Measurements from ENCODE around the gene ASTN2. TPM values are rescaled to one million over a fixed set of nuclear protein-coding genes. Genes with fewer than 3 reads are reported as not detected.

The ASTN2 gene
- total RNA-seq, 1 donor from 2014 or later = 10.0 TPM

DNA sequence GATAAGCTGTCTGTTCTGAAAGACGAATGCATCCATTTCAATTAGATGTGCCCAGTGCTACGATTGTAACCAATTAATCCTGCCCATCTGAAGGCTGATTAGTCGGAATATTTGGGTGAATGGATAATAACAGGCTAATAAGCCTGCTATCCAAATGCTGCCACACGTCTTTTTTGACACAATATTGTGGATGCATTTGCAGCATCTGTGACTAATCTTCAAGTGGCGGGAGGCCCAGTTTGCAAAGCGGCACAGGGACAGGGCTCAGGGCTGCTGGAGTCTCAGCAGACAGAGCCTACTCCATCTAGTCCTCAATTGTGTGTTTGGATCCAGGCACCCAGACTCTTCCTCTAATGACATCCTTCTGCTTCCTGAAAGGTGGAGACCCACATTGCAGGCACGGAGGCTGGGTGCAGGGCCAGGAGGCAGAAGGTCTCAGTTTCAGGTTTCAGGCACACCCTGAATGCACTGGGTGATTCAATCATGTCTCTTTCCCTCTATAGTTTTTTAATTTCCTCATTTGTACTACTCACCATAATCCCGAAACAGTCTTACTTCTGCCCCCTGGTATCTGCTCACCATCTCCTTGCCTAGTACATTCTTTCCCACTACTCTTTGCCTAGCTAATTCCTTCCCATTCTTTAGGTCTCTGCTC is 169.6 kb downstream of the ASTN2 start:
- Mint-ChIP-seq H3K4me1 (ENCODE audit: unreplicated experiment) (no peaks in the 10 kb centered on the region), H3K27ac (ENCODE audit: unreplicated experiment) (no peak overlapping the region), H3K9me3 (ENCODE audit: unreplicated experiment) (no peaks in the 10 kb centered on the region), H3K4me3 (ENCODE audit: unreplicated experiment) (no peak overlapping the region), H3K36me3 (ENCODE audit: low read depth, unreplicated experiment) (no peaks in the 10 kb centered on the region), H3K27me3 (ENCODE audit: unreplicated experiment) (no peaks in the 10 kb centered on the region)
- DNase-seq (ENCODE audit: low spot score) = no peak
- TF ChIP-seq, protein P1, sequence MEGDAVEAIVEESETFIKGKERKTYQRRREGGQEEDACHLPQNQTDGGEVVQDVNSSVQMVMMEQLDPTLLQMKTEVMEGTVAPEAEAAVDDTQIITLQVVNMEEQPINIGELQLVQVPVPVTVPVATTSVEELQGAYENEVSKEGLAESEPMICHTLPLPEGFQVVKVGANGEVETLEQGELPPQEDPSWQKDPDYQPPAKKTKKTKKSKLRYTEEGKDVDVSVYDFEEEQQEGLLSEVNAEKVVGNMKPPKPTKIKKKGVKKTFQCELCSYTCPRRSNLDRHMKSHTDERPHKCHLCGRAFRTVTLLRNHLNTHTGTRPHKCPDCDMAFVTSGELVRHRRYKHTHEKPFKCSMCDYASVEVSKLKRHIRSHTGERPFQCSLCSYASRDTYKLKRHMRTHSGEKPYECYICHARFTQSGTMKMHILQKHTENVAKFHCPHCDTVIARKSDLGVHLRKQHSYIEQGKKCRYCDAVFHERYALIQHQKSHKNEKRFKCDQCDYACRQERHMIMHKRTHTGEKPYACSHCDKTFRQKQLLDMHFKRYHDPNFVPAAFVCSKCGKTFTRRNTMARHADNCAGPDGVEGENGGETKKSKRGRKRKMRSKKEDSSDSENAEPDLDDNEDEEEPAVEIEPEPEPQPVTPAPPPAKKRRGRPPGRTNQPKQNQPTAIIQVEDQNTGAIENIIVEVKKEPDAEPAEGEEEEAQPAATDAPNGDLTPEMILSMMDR (IDR thresholded peaks at IDR 0.05; ENCODE audit: unreplicated experiment) = no peak

DNA sequence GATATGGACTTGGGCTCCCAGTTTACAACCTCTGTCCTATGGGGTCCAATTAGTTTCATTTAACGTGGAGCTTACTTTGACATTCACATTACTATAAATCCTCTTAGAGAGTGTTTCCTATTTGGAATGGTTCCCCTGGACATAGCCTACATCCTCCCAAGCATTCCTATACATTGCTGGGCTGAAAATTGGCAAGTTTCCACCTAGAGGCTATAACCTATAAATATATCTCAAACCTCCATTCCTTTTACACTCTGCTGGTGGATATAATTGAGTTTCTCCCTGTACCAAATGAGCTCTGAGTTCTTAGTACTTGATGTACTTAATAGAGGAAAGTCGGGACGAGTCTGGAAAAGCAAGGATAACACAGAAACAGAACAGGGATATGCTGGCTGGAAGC is 172.8 kb downstream of the ASTN2 start:
- H3K27me3 Mint-ChIP-seq (ENCODE audit: unreplicated experiment) = no peaks in the 10 kb centered on the region
- H3K9me3 Mint-ChIP-seq (ENCODE audit: unreplicated experiment) = no peaks in the 10 kb centered on the region
- H3K36me3 Mint-ChIP-seq (ENCODE audit: low read depth, unreplicated experiment) = no peaks in the 10 kb centered on the region
- H3K4me1 Mint-ChIP-seq (ENCODE audit: unreplicated experiment) = no peaks in the 10 kb centered on the region
- no peak overlapping the region for H3K27ac Mint-ChIP-seq (ENCODE audit: unreplicated experiment)
- DNase-seq (ENCODE audit: low spot score) = no peak
- TF ChIP-seq, protein P1 (IDR thresholded peaks at IDR 0.05; ENCODE audit: unreplicated experiment) = no peak
- H3K4me3 Mint-ChIP-seq (ENCODE audit: unreplicated experiment) = no peak overlapping the region

DNA sequence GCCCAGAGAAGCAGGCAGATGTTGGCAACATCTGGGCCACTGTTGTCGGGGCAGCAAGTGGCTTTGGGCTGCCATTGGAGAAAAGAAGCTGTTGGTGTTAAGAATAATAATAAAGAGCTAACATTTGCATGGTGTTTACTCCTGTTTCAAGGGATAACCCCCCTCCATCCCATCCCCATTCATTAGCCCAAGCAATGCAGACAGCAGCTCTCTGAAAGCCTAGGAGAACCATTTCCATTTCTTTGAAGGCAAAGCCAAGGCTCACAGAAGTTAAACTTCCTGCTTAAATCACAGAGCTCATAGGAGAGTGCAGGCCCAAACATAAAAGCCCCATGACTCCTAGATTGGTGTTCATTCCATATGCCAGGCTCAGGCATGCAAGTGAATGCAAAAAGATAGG is 175.4 kb downstream of the ASTN2 start:
- Mint-ChIP-seq H3K4me1 (ENCODE audit: unreplicated experiment) (no peaks in the 10 kb centered on the region), H3K4me3 (ENCODE audit: unreplicated experiment) (no peak overlapping the region), H3K27ac (ENCODE audit: unreplicated experiment) (no peak overlapping the region), H3K9me3 (ENCODE audit: unreplicated experiment) (no peaks in the 10 kb centered on the region), H3K36me3 (ENCODE audit: low read depth, unreplicated experiment) (no peaks in the 10 kb centered on the region), H3K27me3 (ENCODE audit: unreplicated experiment) (no peaks in the 10 kb centered on the region)
- TF ChIP-seq, protein P1 (IDR thresholded peaks at IDR 0.05; ENCODE audit: unreplicated experiment) = no peak
- DNase-seq (ENCODE audit: low spot score) = no peak

DNA sequence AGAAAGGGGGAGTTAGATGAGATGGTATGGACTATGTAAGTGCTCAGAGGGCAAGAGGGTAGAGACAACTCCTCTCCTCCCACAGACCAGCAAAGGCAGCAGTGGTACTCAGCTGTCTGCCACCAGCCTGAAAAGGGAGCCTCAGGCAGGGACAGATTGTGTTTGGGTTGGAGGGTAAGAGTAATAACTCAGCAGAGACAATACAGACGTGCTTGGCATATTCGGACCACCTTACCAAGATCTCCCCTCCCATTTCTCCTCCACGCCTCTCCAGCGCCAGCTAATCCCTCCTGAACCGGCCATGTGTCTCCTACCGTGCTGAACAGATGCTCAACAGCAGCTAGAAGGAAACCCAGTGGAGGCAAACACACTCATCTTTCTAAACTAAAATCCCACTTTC is 180.8 kb downstream of the ASTN2 start:
- Mint-ChIP-seq H3K9me3 (ENCODE audit: unreplicated experiment) (no peaks in the 10 kb centered on the region), H3K27ac (ENCODE audit: unreplicated experiment) (no peak overlapping the region), H3K27me3 (ENCODE audit: unreplicated experiment) (no peaks in the 10 kb centered on the region), H3K36me3 (ENCODE audit: low read depth, unreplicated experiment) (no peaks in the 10 kb centered on the region), H3K4me1 (ENCODE audit: unreplicated experiment) (peaks cover 5% of the 10 kb centered on the region), H3K4me3 (ENCODE audit: unreplicated experiment) (no peak overlapping the region)
- TF ChIP-seq, protein P1 (IDR thresholded peaks at IDR 0.05; ENCODE audit: unreplicated experiment) = no peak
- DNase-seq (ENCODE audit: low spot score) = no peak

DNA sequence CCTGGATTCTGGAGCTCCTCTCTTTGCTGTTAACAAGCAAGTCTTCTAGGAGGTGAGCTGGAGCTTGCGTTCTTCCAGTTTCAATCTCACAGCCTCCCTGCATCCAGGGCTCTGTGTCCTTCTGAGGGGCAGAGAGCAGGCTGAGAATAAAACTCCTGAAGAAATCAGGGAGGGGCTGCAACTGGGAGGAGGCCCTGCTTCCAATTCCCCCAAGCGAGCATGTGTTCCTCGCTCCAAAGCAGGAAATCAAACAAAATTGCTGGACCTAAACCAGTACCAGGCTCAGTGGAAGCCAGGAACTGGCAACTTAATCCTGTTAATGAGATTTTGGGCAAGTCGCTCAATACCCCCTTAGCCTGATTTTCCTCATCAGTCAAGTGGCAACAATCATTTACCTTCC is 181.8 kb downstream of the ASTN2 start:
- Mint-ChIP-seq H3K27me3 (ENCODE audit: unreplicated experiment) (no peaks in the 10 kb centered on the region), H3K9me3 (ENCODE audit: unreplicated experiment) (no peaks in the 10 kb centered on the region), H3K36me3 (ENCODE audit: low read depth, unreplicated experiment) (no peaks in the 10 kb centered on the region), H3K4me3 (ENCODE audit: unreplicated experiment) (no peak overlapping the region), H3K27ac (ENCODE audit: unreplicated experiment) (no peak overlapping the region), H3K4me1 (ENCODE audit: unreplicated experiment) (peaks cover 5% of the 10 kb centered on the region)
- TF ChIP-seq, protein P1 (IDR thresholded peaks at IDR 0.05; ENCODE audit: unreplicated experiment) = no peak
- no peak for DNase-seq (ENCODE audit: low spot score)
